GM12801 (cell line): ENCODE data around the gene PEX6.

Experiments
- CTCF ChIP-seq: IDR thresholded peaks from one replicate; pipeline ENCODE4 v1.5.1; 2011; ENCODE audit warnings: control low read depth; ENCODE audit not compliant: insufficient read length; ENCODE audit errors: extremely low read depth

The PEX6 gene

GRCh38 chr6:42988486-42989020, 9.6 kb upstream of the PEX6 start:
- no peak for TF ChIP-seq CTCF

- TF ChIP-seq CTCF, result no peak
Observed at GRCh38 chr6:42987533-42988451, 8.8 kb upstream of the PEX6 start.

DNA sequence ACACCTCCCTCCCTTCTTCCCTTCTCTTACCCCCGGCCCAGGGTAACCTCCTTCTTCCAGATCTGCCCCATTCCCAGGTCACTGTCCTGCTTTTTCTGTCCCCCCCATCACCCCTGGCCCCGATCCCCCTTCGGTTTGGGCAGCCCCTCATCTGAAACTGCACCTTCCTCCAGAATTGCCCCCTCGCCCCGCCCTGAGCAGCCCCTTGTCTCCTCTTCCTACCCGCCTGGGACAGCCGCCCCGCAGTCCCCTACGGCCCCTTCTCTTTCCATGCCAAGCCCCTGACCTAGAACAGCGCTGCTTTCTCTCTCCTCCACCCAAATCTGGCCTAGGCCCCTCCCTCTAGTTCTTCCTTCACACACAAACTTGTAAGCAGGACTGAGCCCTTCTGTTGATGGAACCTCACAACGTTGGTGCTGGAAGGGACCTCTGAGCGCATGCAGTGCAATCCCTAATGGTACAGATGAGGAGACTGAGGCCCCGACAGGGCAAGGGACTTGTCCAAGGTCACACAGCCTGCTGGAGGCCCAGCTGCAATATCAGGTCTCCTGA, 6.0 kb upstream of the PEX6 start:
- no peak for TF ChIP-seq CTCF

DNA sequence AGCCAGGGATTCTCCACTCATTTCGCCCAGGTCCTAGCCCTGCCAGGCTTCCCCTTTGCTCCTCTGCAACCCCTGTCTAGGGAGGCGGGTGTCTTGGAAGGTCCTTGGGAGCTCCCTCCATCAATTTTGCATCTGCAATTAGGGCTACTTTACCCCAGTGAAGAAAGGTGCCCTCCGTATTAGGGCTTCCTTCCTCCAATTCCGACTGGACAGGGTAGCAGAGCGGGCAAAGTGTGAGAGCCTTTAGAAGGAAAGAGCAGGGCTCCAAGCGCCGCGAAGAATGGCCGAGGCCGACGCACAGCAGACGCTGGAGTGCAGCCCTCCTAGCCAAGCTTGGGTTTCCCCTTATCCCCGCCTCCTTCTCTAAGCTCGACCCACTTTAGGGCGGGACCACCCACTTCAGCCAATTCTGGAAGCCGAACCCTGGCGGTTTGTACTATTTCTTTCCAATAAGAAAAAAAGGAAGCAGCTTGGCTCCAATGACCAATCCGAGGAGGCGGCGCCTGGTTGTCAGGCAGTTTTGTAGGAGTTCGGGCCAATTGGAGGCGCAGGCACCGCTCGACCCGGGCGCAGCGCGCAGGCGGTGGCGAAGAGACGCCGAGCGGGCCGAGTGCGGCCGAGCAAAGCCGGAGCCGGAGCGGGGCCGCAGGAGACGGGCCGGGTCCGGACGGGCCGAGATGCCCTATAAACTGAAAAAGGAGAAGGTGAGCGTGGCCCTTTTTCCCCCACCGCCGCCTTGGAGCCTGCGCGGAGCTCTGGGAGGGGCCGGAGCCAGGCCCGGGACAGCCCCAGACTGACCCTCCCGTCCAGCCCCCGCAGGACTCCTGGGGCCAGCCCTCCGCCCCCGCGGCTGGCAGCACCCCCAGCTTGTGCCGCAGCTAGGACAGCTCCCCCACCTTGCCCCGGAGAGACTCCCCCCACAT, 5.3 kb upstream of the PEX6 start, which contains the start of gene PPP2R5D:
PPP2R5D (plus strand) TSS at position 570 of the 923 bp plus-strand sequence; CDS start at position 678, 108 bp downstream.
- no peak for TF ChIP-seq CTCF

DNA sequence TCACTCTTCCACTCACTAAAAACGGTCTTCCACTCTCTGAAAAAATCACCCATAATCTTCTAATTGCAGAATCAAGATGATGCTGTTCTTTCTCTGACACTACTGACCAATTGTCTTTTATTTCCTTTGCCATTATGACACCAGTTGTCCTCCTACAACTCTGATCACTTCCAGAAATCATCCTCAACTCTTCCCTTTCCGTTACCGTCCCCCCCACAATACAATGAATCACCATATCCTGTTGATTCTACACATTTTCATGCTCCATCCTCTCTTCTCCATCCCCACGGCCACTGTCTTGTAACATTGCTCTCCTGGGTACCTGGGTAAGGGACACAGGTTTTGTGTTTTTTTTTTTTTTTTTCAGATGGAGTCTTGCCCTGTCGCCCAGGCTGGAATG, 2.9 kb upstream of the PEX6 start:
- TF ChIP-seq CTCF, result no peak

DNA sequence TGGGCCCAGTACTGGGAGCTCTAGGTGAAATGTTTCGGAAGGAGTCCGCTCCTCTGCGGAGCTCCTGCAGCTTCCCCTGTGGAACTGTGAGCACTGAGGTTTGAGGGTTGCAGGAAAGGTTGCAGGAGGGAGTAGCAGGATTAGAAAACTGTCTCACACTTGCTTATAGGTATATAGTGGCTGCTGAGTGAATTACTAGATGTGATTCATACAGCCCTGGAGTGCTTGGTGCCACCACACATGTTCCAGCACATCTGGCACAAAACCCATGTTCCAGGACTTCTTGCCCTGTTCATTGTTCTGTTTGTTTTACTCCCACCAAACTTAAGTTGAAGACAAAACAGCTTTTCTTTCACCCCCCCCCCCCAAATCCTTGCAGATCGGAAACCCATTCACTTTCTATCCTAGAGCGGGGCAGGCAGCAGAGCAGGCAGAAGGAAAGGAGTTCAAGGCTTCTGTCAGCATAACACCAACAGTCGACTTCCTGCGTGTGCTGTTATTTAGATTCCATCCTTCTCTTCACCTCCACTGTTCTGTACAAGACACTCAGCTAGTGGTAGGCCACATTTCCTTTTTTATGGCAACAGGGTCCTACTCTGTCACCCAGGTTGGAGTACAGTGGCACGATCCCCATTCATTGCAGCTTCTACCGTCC, 669 bp upstream of the PEX6 start:
- TF ChIP-seq CTCF, result no peak
